Karpas-422 (cell line): ENCODE results near the gene DNAJC13. TPM values are rescaled to one million over a fixed set of nuclear protein-coding genes. Genes with fewer than 3 reads are reported as not detected.
A peak's percentile ranks its signal among the peaks of the same experiment; 100 is the strongest.

Experiments
- DNase-seq: peaks from one replicate; pipeline ENCODE4 v3.0.0-alpha.2; 2015
- H2AFZ ChIP-seq: fragments of 200-600 bp; sonication (generic); 2 replicates; pipeline ENCODE4 v1.6.1; 2014; ENCODE audit warnings: antibody characterized with exemption, low read length, mixed read lengths
- H3K27ac ChIP-seq: fragments of 200-600 bp; sonication (generic); 2 replicates; pipeline ENCODE4 v1.5.1; 2014; ENCODE audit warnings: mild to moderate bottlenecking, low read length, moderate library complexity
- H3K27me3 ChIP-seq: fragments of 200-600 bp; sonication (generic); 2 replicates; pipeline ENCODE4 v1.6.1; 2014; ENCODE audit warnings: low read length, mixed read lengths
- H3K36me3 ChIP-seq: fragments of 200-600 bp; sonication (generic); 2 replicates; pipeline ENCODE4 v1.6.1; 2014; ENCODE audit warnings: low read length, mixed read lengths; ENCODE audit not compliant: insufficient read depth
- H3K4me1 ChIP-seq: fragments of 200-600 bp; sonication (generic); 2 replicates; pipeline ENCODE4 v1.6.1; 2014; ENCODE audit warnings: mild to moderate bottlenecking, low read length, mixed read lengths
- H3K4me2 ChIP-seq: fragments of 200-600 bp; sonication (generic); 2 replicates; pipeline ENCODE4 v1.6.1; 2014; ENCODE audit warnings: low read length, low read depth, mild to moderate bottlenecking; ENCODE audit not compliant: poor library complexity, severe bottlenecking
- H3K4me3 ChIP-seq: fragments of 200-600 bp; sonication (generic); 2 replicates; pipeline ENCODE4 v1.5.1; 2014; ENCODE audit warnings: mild to moderate bottlenecking, antibody characterized with exemption, low read length, mixed read lengths
- H3K79me2 ChIP-seq: fragments of 200-600 bp; sonication (generic); 2 replicates; pipeline ENCODE4 v1.6.1; 2014; ENCODE audit warnings: mild to moderate bottlenecking, low read length, mixed read lengths
- H3K9ac ChIP-seq: fragments of 200-600 bp; sonication (generic); 2 replicates; pipeline ENCODE4 v1.6.0; 2014; ENCODE audit warnings: low read length
- H3K9me2 ChIP-seq: fragments of 200-600 bp; sonication (generic), shearing (Covaris generic); replicated peaks from 2 replicates; pipeline ENCODE4 v1.6.0; 2014; ENCODE audit warnings: mild to moderate bottlenecking, low read length, moderate library complexity; ENCODE audit not compliant: insufficient read depth
- H3K9me3 ChIP-seq: fragments of 300-700, 200-600 bp; sonication (generic); 2 replicates; pipeline ENCODE4 v1.6.1; 2014; ENCODE audit warnings: low read length, mixed read lengths
- H4K20me1 ChIP-seq: fragments of 200-600 bp; sonication (generic); 2 replicates; pipeline ENCODE4 v1.6.1; 2014; ENCODE audit warnings: mild to moderate bottlenecking, antibody characterized with exemption, low read length, low read depth; ENCODE audit not compliant: insufficient read depth
- total RNA-seq: library from RNA; depleted of rRNA; stranded (reverse); fragments of >200 nt; shearing (Covaris generic); gene quantifications from 2 replicates; pipeline ENCODE4 v1.2.3, GENCODE V29; 2014; ENCODE audit warnings: low replicate concordance

Gene DNAJC13
- total RNA-seq, 1 experiment from 2014 or later: 38.9 TPM

DNA sequence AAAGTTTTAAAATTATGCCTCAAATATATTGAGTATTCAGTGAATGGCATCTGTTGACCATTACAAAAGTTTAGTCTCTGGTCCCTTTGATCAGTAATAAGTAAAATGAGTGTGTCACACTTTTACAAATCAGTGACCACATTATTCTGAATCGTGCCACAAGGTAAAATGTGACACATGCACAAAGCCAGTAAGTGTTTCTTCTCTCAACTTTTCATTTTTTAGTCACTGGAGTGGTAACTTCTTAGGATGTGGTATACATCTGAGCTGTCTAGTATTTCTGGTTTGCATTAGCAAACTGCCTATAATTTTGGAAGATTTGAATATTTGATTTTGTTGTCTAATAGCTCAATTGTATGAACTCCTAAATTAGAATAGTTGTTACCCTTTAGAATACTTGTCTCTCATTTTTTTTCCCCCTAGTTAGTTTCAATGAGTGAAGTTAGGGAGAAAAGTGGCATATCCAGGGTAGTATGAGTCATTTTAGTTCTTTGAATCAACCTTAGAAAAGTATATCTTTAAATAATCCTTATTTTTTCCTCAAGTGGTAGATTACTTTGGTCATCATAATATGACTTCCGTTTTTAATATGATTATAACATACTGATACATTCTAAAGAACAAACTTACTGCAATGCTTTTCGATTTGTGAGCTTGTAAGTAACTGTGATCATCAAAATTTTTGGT, 18.1 kb downstream of the DNAJC13 start:
- Histone ChIP-seq H3K36me3 (peaks cover 16% of the 10 kb centered on the region; the same call in 1 of the 2 replicates), H4K20me1 (no peaks in the 10 kb centered on the region), H3K9ac (no peak overlapping the region), H3K9me2 (no peaks in the 10 kb centered on the region), H3K4me2 (no peak overlapping the region), H3K4me1 (no peaks in the 10 kb centered on the region), H3K27me3 (no peaks in the 10 kb centered on the region), H3K4me3 (no peak overlapping the region), H3K27ac (no peak overlapping the region), H2AFZ (no peak overlapping the region), H3K79me2 (peaks cover 82% of the 10 kb centered on the region), H3K9me3 (no peaks in the 10 kb centered on the region)
- no peak for DNase-seq

DNA sequence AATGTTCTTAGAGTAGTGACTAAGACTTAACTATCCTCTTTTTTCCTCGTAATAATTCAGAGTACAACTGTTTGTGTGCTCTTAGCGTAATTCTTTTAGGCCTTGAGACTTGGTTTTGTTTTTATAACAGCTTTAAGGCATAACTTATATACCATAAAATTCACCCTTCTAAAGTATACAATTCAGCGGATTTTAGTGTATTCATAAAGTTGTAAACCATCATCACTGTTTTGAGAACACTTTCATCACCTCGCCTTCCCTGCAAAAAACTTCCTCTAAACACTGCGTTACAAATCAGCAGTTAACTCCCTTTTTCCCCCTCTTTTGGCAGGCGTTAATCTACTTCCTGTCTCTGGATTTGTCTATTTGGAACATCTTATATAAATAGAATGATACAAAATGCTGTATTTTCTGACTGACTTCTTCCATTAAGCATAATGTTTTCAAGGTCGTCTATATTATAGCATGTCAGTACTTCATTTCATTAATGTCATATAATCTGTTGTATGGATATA, 18.7 kb downstream of the DNAJC13 start:
- Histone ChIP-seq H3K79me2 (peaks cover 82% of the 10 kb centered on the region), H3K4me3 (no peak overlapping the region), H3K9ac (no peak overlapping the region), H2AFZ (no peak overlapping the region), H3K4me2 (no peak overlapping the region), H3K27ac (no peak overlapping the region), H4K20me1 (no peaks in the 10 kb centered on the region), H3K9me3 (no peaks in the 10 kb centered on the region), H3K27me3 (no peaks in the 10 kb centered on the region), H3K9me2 (no peaks in the 10 kb centered on the region), H3K4me1 (no peaks in the 10 kb centered on the region), H3K36me3 (peaks cover 19% of the 10 kb centered on the region; the same call in 1 of the 2 replicates)
- no peak for DNase-seq

DNA sequence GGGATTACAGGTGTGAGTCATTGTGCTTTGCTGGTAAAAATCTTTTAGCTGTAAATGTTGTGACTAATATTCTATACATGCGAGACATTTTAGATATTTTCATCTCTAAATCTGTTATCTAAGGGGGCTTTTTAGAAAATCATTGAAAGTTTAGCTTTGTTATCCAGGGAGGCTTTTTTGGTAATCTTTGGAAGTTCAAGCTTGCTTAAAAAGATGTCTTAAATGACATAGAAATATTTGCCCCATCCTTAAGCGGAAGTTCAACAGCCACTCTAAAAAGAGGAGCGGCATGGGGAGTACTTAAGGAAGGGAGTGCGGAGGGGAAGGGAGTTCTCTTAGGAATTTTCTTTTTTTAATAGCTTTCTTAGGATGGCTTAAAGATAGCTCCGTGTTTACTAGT, 26.1 kb downstream of the DNAJC13 start:
- Histone ChIP-seq H4K20me1 (no peaks in the 10 kb centered on the region), H3K27ac (no peak overlapping the region), H3K4me2 (no peak overlapping the region), H3K9me3 (no peaks in the 10 kb centered on the region), H3K4me1 (peaks cover 39% of the 10 kb centered on the region), H3K36me3 (peaks cover 7% of the 10 kb centered on the region; the same call in 1 of the 2 replicates), H3K9me2 (no peaks in the 10 kb centered on the region), H3K4me3 (no peak overlapping the region), H3K9ac (no peak overlapping the region), H3K27me3 (no peaks in the 10 kb centered on the region), H3K79me2 (peaks cover 95% of the 10 kb centered on the region), H2AFZ (no peak overlapping the region)
- DNase-seq: no peak

DNA sequence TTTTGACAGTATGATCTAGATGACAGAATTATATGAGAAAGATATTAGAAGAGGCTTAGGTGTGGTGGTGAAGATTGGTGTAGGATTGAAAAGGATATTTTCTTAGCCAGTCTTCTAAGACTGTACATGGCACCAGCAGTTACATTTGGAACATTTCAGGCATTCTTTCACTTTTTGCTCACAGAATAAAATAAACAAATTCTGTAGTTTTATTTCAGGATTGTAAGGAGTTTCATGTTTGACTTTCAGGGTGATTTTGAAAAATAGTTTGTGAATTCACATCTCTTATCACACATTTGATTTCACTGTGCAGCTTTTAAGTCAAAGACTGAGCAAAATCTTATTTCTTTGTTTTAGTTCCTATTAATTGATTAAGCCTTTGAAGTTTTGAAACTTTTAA, 27.1 kb downstream of the DNAJC13 start:
- Histone ChIP-seq H3K36me3 (peaks cover 5% of the 10 kb centered on the region; the same call in 1 of the 2 replicates), H3K9ac (no peak overlapping the region), H3K4me2 (no peak overlapping the region), H4K20me1 (no peaks in the 10 kb centered on the region), H3K4me1 (peaks cover 49% of the 10 kb centered on the region), H2AFZ (no peak overlapping the region), H3K9me2 (no peaks in the 10 kb centered on the region), H3K9me3 (no peaks in the 10 kb centered on the region), H3K79me2 (peaks cover 94% of the 10 kb centered on the region), H3K27ac (peak overlapping the region; percentile 3; the same call in 1 of the 2 replicates), H3K27me3 (no peaks in the 10 kb centered on the region), H3K4me3 (no peak overlapping the region)
- no peak for DNase-seq

DNA sequence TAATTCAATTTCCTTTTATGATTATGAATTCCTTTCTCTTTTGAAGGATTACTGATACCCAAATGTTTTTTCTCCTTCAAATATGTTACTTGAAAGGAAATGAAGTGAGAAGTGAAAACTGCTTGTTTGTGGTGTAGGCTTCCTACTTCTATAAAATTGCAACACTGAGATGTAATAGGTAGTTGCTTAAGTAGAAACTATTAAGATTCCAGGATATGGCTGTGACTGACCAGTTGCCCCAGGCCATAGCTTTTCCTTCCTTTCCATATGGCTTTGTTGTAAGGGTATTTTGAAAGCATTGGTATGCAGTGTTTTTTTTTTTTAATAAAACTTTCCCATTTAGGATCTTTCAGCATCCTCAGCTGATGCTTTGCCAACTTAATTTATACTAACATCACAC, 28.5 kb downstream of the DNAJC13 start:
- H4K20me1 ChIP-seq: no peaks in the 10 kb centered on the region
- no peaks in the 10 kb centered on the region for H3K9me2 ChIP-seq
- H3K4me2 ChIP-seq: no peak overlapping the region
- no peaks in the 10 kb centered on the region for H3K9me3 ChIP-seq
- DNase-seq: no peak
- H3K27ac ChIP-seq: no peak overlapping the region
- no peak overlapping the region for H3K9ac ChIP-seq
- H2AFZ ChIP-seq: no peak overlapping the region
- peaks cover 4% of the 10 kb centered on the region for H3K36me3 ChIP-seq
- no peaks in the 10 kb centered on the region for H3K27me3 ChIP-seq
- peaks cover 63% of the 10 kb centered on the region for H3K4me1 ChIP-seq
- H3K4me3 ChIP-seq: no peak overlapping the region
- peaks cover 92% of the 10 kb centered on the region for H3K79me2 ChIP-seq

DNA sequence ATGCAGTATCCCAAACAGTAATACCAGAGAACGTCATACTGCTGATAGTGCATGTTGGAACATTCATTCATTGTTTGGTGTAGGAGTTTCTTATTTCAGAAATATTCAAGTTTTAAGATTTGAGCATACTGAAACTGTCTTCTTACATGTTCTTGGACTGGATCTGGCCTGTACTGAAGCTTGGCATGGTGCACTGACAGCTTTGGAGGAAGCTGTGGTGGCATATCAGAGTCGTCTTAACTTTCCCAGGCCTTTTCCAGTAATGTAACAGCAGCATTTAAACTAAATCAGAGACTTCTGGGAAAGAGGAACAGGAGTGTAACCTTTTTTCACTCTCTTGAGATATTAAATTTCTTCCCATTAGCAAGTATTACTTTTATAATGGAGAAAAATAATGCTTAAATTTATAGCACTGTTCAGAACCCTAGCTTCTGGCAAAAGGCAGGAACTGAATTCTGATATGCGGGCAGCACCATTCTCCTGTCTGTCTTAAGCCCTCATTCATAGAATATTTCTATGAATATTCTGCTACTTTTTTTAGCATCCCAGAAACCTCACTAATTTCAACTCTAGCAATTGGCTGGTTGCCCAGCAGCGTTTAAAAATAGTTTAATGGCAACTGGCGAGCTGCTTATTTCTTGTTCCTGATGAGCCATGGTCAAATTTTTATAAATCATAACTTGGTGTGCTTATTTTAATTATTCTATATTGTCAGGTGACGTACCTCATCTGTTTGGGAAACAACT, 31.1 kb downstream of the DNAJC13 start:
- H2AFZ ChIP-seq: no peak overlapping the region
- peak overlapping the region; percentile 2 for H3K4me2 ChIP-seq
- H3K4me1 ChIP-seq: peaks cover 65% of the 10 kb centered on the region
- H3K9ac ChIP-seq: no peak overlapping the region
- no peaks in the 10 kb centered on the region for H3K9me2 ChIP-seq
- H3K79me2 ChIP-seq: peaks cover 76% of the 10 kb centered on the region
- no peak overlapping the region for H3K4me3 ChIP-seq
- H3K27ac ChIP-seq: no peak overlapping the region
- DNase-seq: peak; percentile 62
- H4K20me1 ChIP-seq: no peaks in the 10 kb centered on the region
- peaks cover 28% of the 10 kb centered on the region for H3K36me3 ChIP-seq
- H3K27me3 ChIP-seq: no peaks in the 10 kb centered on the region
- H3K9me3 ChIP-seq: no peaks in the 10 kb centered on the region

DNA sequence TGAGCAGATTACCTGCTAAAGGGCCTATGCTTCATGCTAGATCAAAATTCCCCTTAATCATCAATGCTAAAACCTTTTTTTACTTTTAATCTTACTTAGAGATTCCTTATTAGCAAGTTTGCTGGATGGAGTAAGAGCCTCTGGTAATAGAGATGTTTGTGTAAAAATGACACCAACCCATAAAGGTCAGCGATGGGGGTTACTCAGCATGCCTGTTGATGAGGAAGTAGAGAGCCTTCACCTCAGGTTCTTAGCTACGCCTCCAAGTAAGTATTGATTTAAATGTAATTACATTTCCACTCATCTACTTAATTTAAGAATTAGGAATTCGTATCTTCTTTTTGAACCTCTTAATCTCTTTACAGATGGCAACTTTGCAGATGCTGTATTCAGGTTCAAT, 38.8 kb downstream of the DNAJC13 start:
- Histone ChIP-seq H3K9me3 (no peaks in the 10 kb centered on the region), H3K27me3 (no peaks in the 10 kb centered on the region), H3K4me3 (no peak overlapping the region), H2AFZ (no peak overlapping the region), H3K79me2 (peaks cover 6% of the 10 kb centered on the region; the same call in 1 of the 2 replicates), H3K9me2 (no peaks in the 10 kb centered on the region), H3K27ac (no peak overlapping the region), H3K4me1 (no peaks in the 10 kb centered on the region), H3K36me3 (peaks cover 85% of the 10 kb centered on the region), H3K9ac (no peak overlapping the region), H4K20me1 (no peaks in the 10 kb centered on the region), H3K4me2 (no peak overlapping the region)
- DNase-seq: no peak

DNA sequence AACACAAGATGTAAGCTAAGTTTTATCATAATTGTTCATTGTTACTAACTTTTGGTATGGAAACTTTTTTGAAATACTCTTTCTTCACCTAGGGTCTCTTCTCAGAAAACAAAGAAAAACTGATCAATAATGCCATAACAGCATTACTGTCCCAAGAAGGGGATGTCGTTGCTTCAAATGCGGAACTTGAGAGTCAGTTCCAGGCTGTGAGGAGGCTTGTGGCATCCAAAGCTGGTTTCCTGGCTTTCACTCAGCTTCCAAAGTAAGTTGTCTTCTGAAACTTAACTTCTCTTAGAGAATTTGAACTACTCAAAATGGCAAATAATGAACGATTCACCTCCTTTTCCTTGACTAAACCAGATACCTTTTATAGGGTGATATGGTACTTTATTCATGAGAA, 39.3 kb downstream of the DNAJC13 start:
- Histone ChIP-seq H3K9ac (no peak overlapping the region), H3K27me3 (no peaks in the 10 kb centered on the region), H2AFZ (no peak overlapping the region), H3K4me2 (no peak overlapping the region), H3K9me2 (no peaks in the 10 kb centered on the region), H3K4me3 (no peak overlapping the region), H3K4me1 (no peaks in the 10 kb centered on the region), H3K36me3 (peaks cover 83% of the 10 kb centered on the region), H3K79me2 (0 out of 2 replicates have a peak, but pooled peaks cover 3% of the 10 kb centered on the region), H3K9me3 (no peaks in the 10 kb centered on the region), H3K27ac (no peak overlapping the region), H4K20me1 (no peaks in the 10 kb centered on the region)
- no peak for DNase-seq
